ENCODE measurements around the gene UCP2. TPM values are rescaled to one million over a fixed set of nuclear protein-coding genes. Genes with fewer than 3 reads are reported as not detected.

Gene UCP2
- total RNA-seq, 5 donors from 2014 or later (not counting 1 experiment from before 2014, with no cell fraction given): 241 to 754 (median 311) TPM

DNA sequence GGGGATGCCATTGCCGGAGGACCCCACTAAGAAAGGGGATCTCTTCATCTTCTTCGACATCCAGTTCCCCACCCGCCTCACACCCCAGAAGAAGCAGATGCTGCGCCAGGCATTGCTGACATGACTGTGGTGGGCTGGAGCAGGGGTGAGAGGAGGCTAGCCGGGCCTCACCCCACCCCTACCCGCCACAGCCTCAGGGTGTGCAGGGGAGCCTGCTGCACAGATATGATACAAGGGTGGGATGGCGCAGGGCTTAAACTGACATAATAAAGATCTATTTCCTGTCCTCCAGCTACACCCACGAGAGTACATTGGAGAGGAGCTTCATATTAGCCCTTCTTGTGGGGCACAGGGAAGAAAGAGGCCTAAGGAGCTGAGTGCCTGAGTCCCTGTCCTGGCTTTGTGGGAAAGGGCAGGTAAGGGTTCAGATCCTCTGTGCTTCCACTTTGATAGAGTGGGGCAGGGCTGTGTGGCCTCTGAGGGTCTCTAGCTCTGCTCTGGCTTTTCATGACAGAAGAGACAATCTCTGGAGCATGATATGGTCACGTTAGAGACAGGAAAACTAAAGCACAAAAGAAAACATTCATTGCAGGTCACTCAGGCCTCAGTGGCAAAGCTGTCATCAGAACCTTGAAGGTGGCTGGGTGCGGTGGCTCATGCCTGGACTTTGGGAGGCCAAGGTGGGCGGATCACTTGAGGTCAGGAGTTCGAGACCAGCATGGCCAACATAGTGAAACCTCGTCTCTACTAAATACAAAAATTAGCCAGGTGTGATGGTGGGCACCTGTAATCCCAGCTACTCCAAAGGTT, 12.4 kb downstream of the UCP2 start:
- peaks cover 14% of the 10 kb centered on the region for H3K36me3 Mint-ChIP-seq

DNA sequence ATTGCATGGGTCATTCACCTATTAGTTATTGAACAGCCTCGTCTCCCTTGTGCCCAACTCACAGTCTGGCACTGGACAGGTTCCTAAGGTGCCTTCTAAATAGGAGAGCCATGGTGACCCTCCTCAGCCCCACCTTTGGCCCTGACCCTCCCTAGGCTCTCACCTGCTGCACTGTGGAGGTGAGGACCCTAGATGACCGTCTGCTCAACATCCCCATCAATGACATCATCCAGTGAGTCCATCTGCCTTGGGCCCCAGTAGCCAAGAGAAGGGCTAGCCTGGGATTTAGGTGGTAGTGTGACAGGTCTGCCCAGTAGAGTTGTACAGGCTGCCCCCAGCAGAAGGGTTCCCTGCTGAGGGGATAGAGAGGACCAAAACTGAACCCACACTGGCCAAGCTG, 13.6 kb downstream of the UCP2 start:
- Mint-ChIP-seq H3K27ac (peak overlapping the region; percentile 98 to 100), H3K36me3 (peaks cover 3% of the 10 kb centered on the region), H3K27me3 (no peaks in the 10 kb centered on the region), H3K4me3 (peak overlapping the region in 1 of 3 donors; percentile 89), H3K4me1 (peaks cover 72 to 87% (median 83%) of the 10 kb centered on the region in 3 donors), H3K9me3 (no peaks in the 10 kb centered on the region)
- Histone ChIP-seq H3K4me1 (ENCODE audit: control insufficient read depth in 1 of 2, extremely low read depth in 1 of 2, insufficient read depth in 2 of 2, low read length in 2 of 2) (peaks cover 51 to 100% of the 10 kb centered on the region in 2 experiments), H3K36me3 (ENCODE audit: control insufficient read depth in 2 of 2, extremely low read depth in 1 of 2, insufficient read depth in 1 of 2, low read length in 1 of 2) (peaks cover under 1 to 5% of the 10 kb centered on the region in 2 donors), H3K4me3 (ENCODE audit: control insufficient read depth in 1 of 2, extremely low read depth in 1 of 2, low read length in 1 of 2) (no peak overlapping the region), H3K27me3 (replicated peaks in 1 of 2; ENCODE audit: control insufficient read depth in 2 of 2, extremely low read depth in 1 of 2, insufficient read depth in 2 of 2, low read length in 1 of 2) (no peaks in the 10 kb centered on the region), H3K9me3 (no peaks in the 10 kb centered on the region), H3K27ac (ENCODE audit: low read length) (peak overlapping the region; percentile 76)
- no peak for DNase-seq
- 100% methylated on average over 1 of the region's 2 CpGs for WGBS (ENCODE audit: insufficient coverage)
- ChIA-PET CTCF (interaction anchor here in 1 of 2 donors (1.0 to 4.5 kb wide), 2 partner anchors 12 to 41 kb away, joined by 3 to 15 read pairs; partner anchors contain the start of gene UCP2), POLR2A (interaction anchor here (1.1 to 2.9 kb wide), 5 partner anchors 12 to 36 kb away, joined by 4 to 15 read pairs (median 5); no protein-coding TSS in a partner anchor)
- no peak for ATAC-seq (replicated peaks in 1 of 4)

More for the DNA sequence above, 12.4 kb downstream of the UCP2 start:
- H3K4me1 ChIP-seq (ENCODE audit: control insufficient read depth in 1 of 2, extremely low read depth in 1 of 2, insufficient read depth in 2 of 2, low read length in 2 of 2): peaks cover 57 to 100% of the 10 kb centered on the region in 2 experiments
- H3K27me3 ChIP-seq (replicated peaks in 1 of 2; ENCODE audit: control insufficient read depth in 2 of 2, extremely low read depth in 1 of 2, insufficient read depth in 2 of 2, low read length in 1 of 2): no peaks in the 10 kb centered on the region
- Mint-ChIP-seq H3K27me3 (no peaks in the 10 kb centered on the region), H3K4me1 (peaks cover 77 to 87% (median 84%) of the 10 kb centered on the region in 3 donors), H3K27ac (peak overlapping the region; percentile 98 to 100), H3K9me3 (no peaks in the 10 kb centered on the region), H3K4me3 (peak overlapping the region in 1 of 3 donors; percentile 89)
- ATAC-seq (replicated peaks in 1 of 4) (peak; percentile 34 to 40 (median 38)), DNase-seq (peak in 34 of 35 experiments; percentile 28 to 72 (median 54))
- H3K27ac ChIP-seq (ENCODE audit: low read length): peak overlapping the region; percentile 76
- POLR2A ChIA-PET: interaction anchor here (0.5 to 2.9 kb wide), 13 partner anchors 10 to 604 kb away, joined by 3 to 33 read pairs (median 4); no protein-coding TSS in a partner anchor
- CTCF ChIA-PET: interaction anchor here (0.7 to 4.5 kb wide), 6 partner anchors 11 to 40 kb away, joined by 3 to 15 read pairs (median 3); partner anchors contain the start of gene UCP2 (in 1 of the 2)
- H3K9me3 ChIP-seq: no peaks in the 10 kb centered on the region
- peaks cover 6 to 16% of the 10 kb centered on the region in 2 donors for H3K36me3 ChIP-seq (ENCODE audit: control insufficient read depth in 2 of 2, extremely low read depth in 1 of 2, insufficient read depth in 1 of 2, low read length in 1 of 2)
- WGBS (ENCODE audit: insufficient coverage): 63% methylated on average over 3 of the region's 13 CpGs
- H3K4me3 ChIP-seq (ENCODE audit: control insufficient read depth in 1 of 2, extremely low read depth in 1 of 2, low read length in 1 of 2): no peak overlapping the region

DNA sequence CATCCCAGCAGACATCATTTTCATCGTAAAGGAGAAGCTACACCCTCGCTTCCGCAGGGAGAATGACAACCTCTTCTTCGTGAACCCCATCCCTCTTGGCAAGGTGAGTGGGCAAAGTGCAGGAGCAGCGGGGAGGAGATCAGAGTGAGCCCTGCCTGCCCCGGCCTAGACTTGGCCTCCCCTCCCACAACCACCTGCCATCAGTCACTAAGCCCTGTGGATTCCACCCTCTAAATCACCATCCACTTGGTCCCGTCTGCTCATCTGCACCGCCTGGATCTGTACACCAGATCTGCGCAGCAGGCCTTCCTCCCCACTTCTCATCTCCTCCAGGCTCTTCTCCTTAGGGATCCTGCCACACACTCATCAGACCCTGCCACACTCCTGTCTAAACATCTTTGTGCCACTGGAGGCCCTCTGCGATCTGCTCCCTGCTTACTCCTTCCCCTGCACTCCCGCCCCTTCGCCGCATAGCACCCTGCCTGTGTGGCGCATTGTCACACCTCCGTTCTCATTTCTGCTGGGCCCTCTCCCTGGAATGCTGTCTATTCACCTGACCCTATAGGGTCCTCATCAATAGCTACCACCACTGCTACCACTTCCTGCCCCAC, 14.2 kb downstream of the UCP2 start:
- Mint-ChIP-seq H3K27ac (peak overlapping the region; percentile 98 to 100), H3K9me3 (no peaks in the 10 kb centered on the region), H3K27me3 (no peaks in the 10 kb centered on the region), H3K4me3 (peak overlapping the region in 1 of 3 donors; percentile 89), H3K4me1 (peaks cover 70 to 84% (median 80%) of the 10 kb centered on the region in 3 donors), H3K36me3 (no peaks in the 10 kb centered on the region)
- 89% methylated on average over 14 of the region's 15 CpGs for WGBS (ENCODE audit: insufficient coverage)
- H3K9me3 ChIP-seq: no peaks in the 10 kb centered on the region
- peaks cover 51 to 96% of the 10 kb centered on the region in 2 experiments for H3K4me1 ChIP-seq (ENCODE audit: control insufficient read depth in 1 of 2, extremely low read depth in 1 of 2, insufficient read depth in 2 of 2, low read length in 2 of 2)
- H3K4me3 ChIP-seq (ENCODE audit: control insufficient read depth in 1 of 2, extremely low read depth in 1 of 2, low read length in 1 of 2): no peak overlapping the region
- no peak for ATAC-seq (replicated peaks in 1 of 4)
- H3K27me3 ChIP-seq (replicated peaks in 1 of 2; ENCODE audit: control insufficient read depth in 2 of 2, extremely low read depth in 1 of 2, insufficient read depth in 2 of 2, low read length in 1 of 2): no peaks in the 10 kb centered on the region
- no peak for DNase-seq
- peak overlapping the region; percentile 76 for H3K27ac ChIP-seq (ENCODE audit: low read length)
- ChIA-PET POLR2A (interaction anchor here (0.8 to 1.6 kb wide), 2 partner anchors 11 kb away, joined by 3 to 11 read pairs; no protein-coding TSS in a partner anchor), CTCF (interaction anchor here in 1 of 2 donors (4.5 kb wide), 1 partner anchor 13 kb away, joined by 15 read pairs; the partner anchor contains the start of gene UCP2)
- peaks cover 0 to 4% of the 10 kb centered on the region in 2 donors for H3K36me3 ChIP-seq (ENCODE audit: control insufficient read depth in 2 of 2, extremely low read depth in 1 of 2, insufficient read depth in 1 of 2, low read length in 1 of 2)

DNA sequence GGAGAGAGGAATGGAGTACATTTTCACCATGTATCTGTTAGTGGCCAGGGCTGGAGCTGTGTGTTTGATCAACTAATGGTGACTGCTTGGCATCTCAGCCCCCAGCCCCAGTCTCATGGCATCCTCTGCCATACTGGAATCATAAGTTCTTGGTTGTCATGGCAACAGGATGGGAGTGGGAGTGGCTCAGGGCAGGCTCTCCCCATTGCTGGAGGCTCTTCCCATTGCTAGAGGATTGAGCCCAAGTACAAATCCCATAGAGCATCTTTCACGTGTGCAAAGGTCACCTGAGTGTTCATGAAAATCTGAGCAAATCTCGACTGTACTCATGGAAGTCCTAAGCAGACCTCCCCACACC, 16.9 kb downstream of the UCP2 start:
- peak overlapping the region in 1 of 3 donors; percentile 27 for H3K4me3 Mint-ChIP-seq
- POLR2A ChIA-PET: interaction anchor here in 1 of 2 donors (1.3 kb wide), 1 partner anchor 14 kb away, joined by 6 read pairs; no protein-coding TSS in a partner anchor
- no peaks in the 10 kb centered on the region for H3K9me3 ChIP-seq
- WGBS (ENCODE audit: insufficient coverage): 60% methylated on average over 2 of the region's 2 CpGs
- H3K36me3 Mint-ChIP-seq: no peaks in the 10 kb centered on the region
- no peaks in the 10 kb centered on the region for H3K9me3 Mint-ChIP-seq
- peaks cover 36 to 68% of the 10 kb centered on the region in 2 experiments for H3K4me1 ChIP-seq (ENCODE audit: control insufficient read depth in 1 of 2, extremely low read depth in 1 of 2, insufficient read depth in 2 of 2, low read length in 2 of 2)
- H3K27me3 ChIP-seq (replicated peaks in 1 of 2; ENCODE audit: control insufficient read depth in 2 of 2, extremely low read depth in 1 of 2, insufficient read depth in 2 of 2, low read length in 1 of 2): peaks cover 0 to 3% of the 10 kb centered on the region in 2 experiments
- H3K36me3 ChIP-seq (ENCODE audit: control insufficient read depth in 2 of 2, extremely low read depth in 1 of 2, insufficient read depth in 1 of 2, low read length in 1 of 2): no peaks in the 10 kb centered on the region
- H3K27me3 Mint-ChIP-seq: no peaks in the 10 kb centered on the region
- CTCF ChIA-PET: no interaction called here
- H3K4me3 ChIP-seq (ENCODE audit: control insufficient read depth in 1 of 2, extremely low read depth in 1 of 2, low read length in 1 of 2): no peak overlapping the region
- H3K27ac ChIP-seq (ENCODE audit: low read length): no peak overlapping the region
- H3K4me1 Mint-ChIP-seq: peaks cover 42 to 57% (median 53%) of the 10 kb centered on the region in 3 donors
- ATAC-seq (replicated peaks in 1 of 4) (no peak), DNase-seq (no peak)
- peak overlapping the region; percentile 79 for H3K27ac Mint-ChIP-seq

DNA sequence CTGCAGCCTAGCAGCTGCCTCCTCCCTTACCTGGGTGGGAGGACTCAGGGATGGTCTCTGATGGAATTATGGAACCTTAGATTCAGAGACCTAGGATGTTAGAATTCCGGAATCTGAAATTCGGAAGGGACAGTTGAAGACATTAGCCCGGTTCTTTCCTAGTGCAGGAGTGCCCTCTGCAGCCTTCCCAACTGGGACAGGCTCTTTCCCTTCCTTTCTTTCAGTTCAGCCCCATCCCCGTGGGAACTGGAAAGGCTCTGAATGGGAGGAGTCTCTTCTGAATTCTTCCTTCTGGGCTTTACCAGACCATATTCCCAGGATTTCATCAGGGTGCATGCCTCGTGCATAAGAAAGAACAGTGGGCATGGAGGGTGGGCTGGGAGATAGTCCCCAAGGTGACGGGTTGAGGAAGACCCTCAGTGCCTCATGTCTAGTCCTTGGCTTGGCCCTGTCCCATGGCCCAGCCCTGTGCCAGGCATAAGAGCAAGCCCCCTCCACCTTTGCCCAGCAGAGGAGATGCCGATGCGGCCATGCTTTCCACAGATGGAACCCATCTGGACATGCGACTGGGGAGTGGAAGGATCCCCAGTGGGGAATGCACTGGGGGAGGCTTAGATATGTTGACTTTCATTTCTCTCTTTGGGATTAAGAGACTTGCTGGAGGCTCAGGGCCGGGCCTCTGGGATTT, 17.4 kb downstream of the UCP2 start:
- H3K27me3 Mint-ChIP-seq: no peaks in the 10 kb centered on the region
- WGBS (ENCODE audit: insufficient coverage): 82% methylated on average over 5 of the region's 10 CpGs
- DNase-seq (no peak), ATAC-seq (replicated peaks in 1 of 4) (no peak)
- no peak overlapping the region for H3K27ac ChIP-seq (ENCODE audit: low read length)
- H3K9me3 Mint-ChIP-seq: no peaks in the 10 kb centered on the region
- ChIA-PET CTCF (interaction anchor here (0.8 to 1.8 kb wide), 5 partner anchors 15 to 68 kb away, joined by 3 to 7 read pairs (median 4); no protein-coding TSS in a partner anchor), POLR2A (no interaction called here)
- H3K4me1 ChIP-seq (ENCODE audit: control insufficient read depth in 1 of 2, extremely low read depth in 1 of 2, insufficient read depth in 2 of 2, low read length in 2 of 2): peaks cover 32 to 63% of the 10 kb centered on the region in 2 experiments
- H3K36me3 Mint-ChIP-seq: no peaks in the 10 kb centered on the region
- H3K4me3 Mint-ChIP-seq: peak overlapping the region in 1 of 3 donors; percentile 67
- H3K4me1 Mint-ChIP-seq: peaks cover 37 to 52% (median 48%) of the 10 kb centered on the region in 3 donors
- peak overlapping the region in 1 of 2 donors; percentile 27 for H3K4me3 ChIP-seq (ENCODE audit: control insufficient read depth in 1 of 2, extremely low read depth in 1 of 2, low read length in 1 of 2)
- peak overlapping the region in 1 of 2 donors; percentile 55 for H3K27ac Mint-ChIP-seq
- H3K36me3 ChIP-seq (ENCODE audit: control insufficient read depth in 2 of 2, extremely low read depth in 1 of 2, insufficient read depth in 1 of 2, low read length in 1 of 2): no peaks in the 10 kb centered on the region
- H3K9me3 ChIP-seq: no peaks in the 10 kb centered on the region
- peaks cover 0 to 3% of the 10 kb centered on the region in 2 experiments for H3K27me3 ChIP-seq (replicated peaks in 1 of 2; ENCODE audit: control insufficient read depth in 2 of 2, extremely low read depth in 1 of 2, insufficient read depth in 2 of 2, low read length in 1 of 2)
